HG03442 (cell line): ENCODE results near the gene FGD3.
"Not testable (repeated sequence)": the region's sequence is repeated elsewhere in the genome, so short reads cannot be mapped to it uniquely, and the experiment has no call there.

Experiments used
- ATAC-seq: cut with Tn5 transposase; IDR thresholded peaks from one replicate; pipeline ENCODE4 v1.9.1; 2021; ENCODE audit warnings: mild to moderate bottlenecking, moderate library complexity; ENCODE audit not compliant: unreplicated experiment

FGD3 gene, protein sequence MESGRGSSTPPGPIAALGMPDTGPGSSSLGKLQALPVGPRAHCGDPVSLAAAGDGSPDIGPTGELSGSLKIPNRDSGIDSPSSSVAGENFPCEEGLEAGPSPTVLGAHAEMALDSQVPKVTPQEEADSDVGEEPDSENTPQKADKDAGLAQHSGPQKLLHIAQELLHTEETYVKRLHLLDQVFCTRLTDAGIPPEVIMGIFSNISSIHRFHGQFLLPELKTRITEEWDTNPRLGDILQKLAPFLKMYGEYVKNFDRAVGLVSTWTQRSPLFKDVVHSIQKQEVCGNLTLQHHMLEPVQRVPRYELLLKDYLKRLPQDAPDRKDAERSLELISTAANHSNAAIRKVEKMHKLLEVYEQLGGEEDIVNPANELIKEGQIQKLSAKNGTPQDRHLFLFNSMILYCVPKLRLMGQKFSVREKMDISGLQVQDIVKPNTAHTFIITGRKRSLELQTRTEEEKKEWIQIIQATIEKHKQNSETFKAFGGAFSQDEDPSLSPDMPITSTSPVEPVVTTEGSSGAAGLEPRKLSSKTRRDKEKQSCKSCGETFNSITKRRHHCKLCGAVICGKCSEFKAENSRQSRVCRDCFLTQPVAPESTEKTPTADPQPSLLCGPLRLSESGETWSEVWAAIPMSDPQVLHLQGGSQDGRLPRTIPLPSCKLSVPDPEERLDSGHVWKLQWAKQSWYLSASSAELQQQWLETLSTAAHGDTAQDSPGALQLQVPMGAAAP

DNA sequence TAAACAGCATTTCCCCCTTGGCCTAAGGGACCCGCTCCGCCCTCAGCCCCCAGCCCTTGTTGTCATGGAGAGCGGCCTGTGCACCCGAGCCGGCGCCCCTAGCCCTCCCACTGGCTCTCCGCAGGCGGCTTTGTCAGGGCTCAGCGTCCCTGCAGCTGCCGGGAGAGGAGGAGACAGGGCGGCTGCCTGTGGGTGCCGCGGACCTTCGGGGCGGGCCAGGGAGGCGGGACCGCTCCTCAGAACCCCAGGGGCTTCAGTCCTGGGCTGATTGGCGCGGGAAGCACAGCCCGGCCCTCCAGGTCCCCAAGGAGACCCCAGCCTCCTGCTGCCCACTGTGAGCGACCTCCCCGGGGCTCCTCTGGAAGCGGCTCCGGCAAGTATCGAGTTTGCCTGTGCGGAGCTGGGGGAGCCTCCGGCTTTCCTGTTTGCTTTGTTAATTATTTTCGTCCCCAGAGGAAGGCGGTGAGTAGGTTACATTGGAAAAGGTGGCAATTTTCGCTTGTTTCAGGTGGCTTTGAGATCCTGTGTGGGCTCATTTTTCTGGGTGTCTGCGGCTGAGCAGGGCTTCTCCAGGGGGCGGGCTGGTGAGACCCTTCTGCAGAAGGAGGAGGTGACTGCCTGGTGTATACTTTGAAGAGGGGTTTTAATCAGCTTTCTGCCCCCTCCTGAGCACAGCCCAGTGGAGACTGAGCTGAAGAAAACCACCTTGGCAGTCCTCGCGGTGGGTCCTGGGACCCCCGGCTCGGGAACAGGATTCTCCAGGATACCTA is at the start of gene FGD3:
Gene FGD3 (plus strand): TSS at position 256 of the 770 bp plus-strand sequence. CDS start 28,734 bp downstream, outside the sequence.
- no peak for ATAC-seq

DNA sequence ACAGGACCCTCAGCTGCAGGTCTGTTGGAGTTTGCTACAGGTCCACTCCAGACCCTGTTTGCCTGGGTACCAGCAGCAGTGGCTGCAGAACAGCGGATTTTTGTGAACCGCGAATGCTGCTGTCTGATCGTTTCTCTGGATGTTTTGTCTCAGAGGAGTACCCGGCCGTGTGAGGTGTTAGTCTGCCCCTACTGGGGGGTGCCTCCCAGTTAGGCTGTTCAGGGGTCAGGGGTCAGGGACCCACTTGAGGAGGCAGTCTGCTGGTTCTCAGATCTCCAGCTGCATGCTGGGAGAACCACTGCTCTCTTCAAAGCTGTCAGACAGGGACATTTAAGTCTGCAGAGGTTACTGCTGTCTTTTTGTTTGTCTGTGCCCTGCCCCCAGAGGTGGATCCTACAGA is 42.2 kb upstream of the FGD3 start:
- not testable (repeated sequence) for ATAC-seq

DNA sequence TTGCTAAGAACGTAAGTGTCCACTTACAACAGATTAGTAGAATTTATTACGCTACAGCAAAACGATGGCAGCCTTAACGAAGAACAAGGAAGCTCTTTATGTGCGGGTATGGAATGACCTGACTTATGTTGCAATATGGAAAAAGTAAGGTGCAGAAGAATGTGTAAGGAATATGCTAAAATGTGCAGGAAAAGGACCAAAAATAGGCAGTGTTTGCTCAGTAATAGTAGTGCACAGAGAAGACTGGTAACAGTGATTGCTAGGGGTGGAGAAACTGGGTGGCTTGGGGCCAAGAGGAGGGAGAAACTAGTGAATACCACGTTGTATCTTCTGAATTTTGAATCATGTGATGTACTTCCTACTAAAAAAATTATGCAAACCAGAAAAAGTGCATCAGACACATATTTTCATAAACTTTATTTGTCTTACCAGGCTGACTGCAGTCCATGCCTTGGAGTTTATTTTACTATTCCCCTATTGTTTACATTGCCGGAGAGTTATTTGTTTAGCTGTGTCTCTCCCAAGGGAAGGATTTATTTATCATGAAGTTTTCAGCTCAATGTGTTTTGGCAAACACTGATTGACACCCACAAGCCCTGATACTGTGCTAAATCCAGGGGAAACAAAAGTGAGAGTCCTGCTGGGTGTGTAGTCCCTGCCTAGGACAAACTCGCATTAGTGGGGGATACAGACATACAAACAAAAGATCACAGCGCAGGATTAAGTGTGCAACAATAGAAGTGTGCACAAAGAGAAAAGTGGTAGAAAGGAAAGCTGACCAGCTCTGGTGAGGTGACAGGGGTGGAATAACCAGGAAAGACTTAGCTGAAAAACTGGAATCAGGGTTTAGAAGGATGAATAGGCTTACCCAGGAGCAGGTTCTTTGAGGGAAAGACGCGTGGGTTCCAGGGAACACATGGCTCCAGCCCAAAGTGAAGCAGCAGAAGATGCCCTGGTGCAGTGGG is 35.5 kb upstream of the FGD3 start:
- ATAC-seq: no peak

DNA sequence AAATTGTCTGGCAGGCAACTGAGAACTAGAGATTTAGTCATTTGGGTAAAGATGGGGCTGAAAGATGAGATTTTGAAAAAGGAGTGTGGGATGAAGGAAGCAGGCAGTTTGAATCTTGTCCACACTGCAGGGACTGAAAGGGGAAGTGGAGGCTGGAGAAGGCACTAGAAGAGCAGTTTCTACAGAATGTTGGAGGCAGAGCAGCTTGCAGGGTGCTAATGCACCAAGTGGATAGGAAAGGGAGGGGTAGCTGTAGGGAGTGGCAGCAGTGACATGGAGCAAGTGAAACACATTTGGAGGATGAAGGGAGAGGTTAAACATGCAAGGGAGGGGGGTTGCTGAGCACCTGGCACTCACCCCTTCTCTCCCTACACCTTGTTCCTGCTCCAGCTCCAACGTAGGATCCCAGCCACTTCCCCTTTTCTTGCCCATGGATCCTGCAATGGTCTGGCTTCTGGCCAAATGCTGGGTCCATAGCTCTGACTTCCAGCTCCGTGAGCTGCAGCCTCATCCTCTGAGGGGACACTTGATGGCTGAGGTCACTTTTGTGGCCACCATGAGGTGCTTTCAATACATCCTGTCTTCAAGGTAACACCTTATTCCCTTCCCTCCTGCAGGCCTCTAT is 30.0 kb upstream of the FGD3 start:
- ATAC-seq: no peak

DNA sequence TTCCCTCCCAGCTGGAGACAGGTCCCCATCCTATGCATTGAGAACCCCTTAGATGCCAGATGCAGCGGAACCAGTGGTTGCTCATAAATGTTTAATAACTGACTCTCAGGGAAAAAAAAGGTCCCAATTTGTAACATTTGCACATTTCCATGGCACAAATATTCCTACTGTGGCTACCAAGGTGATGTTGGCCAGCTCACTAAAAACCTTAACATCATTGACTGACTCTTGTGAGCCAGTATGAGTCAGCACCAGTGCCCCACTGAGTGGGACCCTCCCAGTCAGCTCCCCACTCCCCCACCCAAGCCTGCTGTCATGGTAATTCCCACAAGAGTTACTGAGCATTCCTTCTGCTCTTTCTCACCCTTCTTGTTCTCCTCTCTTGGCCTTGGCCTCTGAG is 26.9 kb upstream of the FGD3 start:
- ATAC-seq: no peak

DNA sequence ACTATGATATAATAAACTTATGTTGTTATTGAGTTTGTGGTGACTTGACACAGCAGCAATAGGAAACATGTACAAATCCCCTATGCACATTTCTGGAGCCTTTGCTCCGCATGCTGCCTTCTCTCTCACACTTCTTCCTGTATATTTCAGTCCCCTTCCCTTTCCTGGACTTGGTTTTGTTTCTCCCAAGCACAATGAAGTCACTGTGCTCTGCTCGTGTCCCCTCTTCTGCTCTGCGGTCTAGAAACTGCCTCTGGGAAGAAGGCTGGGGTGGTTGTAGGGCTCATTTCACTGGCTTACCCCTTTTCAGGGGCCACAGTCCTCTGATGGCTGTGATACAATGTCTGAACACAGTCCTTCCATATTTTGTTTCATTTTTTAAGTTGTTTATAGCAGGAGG is 15.7 kb upstream of the FGD3 start:
- no peak for ATAC-seq

DNA sequence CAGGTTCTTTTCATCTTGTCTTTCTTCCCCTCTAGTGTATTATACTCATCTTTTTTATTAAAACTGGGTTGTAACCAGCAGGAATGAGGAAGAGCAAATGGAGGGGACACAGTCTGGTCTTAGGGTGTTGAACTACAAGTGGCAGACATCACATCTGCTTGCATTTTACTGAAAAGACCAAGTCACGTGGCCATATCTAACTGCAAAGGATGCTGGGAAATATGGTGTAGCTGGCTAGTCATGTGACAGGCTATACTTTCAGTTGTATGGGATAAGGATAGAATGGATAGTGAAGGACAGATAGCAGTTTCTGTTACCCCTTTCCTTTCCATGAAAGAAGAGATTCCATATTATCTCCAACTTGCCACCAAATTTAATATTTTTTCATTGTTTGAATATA is 13.0 kb upstream of the FGD3 start:
- ATAC-seq: no peak

DNA sequence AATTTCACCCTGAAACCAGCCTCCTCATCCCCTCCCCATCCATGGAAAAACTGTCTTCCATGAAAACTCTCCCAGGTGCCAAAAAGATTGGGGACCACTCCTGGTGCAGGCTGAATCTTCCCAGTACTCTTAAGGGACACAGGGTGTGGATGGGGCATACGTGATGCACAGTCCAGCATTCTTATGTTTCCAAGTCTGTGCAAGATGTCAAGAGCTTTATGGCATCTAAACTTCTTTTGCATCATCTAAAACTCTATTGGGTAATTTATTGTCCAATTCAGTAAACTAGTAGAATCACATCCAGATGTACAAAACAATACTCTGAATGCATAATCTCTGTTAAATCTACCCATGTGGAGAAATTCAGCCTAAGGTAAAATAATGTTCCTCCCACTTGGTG is 9.3 kb upstream of the FGD3 start:
- ATAC-seq: no peak

DNA sequence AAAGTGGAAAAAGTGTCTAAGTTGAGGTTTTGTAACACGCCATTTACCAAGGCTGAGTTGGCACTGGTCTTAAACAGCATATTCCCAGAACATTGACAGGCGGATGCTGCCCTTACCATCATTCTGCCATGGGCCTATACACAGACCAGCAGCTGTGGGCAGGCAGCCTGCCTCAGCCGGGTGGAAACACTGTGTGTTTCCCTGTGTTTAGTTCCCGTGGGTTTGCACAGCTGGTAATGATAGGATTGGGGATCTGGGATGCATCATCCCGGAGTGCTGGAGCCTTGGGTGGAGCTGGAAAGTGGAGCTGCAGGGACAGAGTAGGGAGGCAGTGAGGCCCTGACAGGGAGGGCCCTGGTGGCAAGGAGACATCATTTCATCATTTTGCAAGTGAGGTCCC is 5.5 kb upstream of the FGD3 start:
- no peak for ATAC-seq

DNA sequence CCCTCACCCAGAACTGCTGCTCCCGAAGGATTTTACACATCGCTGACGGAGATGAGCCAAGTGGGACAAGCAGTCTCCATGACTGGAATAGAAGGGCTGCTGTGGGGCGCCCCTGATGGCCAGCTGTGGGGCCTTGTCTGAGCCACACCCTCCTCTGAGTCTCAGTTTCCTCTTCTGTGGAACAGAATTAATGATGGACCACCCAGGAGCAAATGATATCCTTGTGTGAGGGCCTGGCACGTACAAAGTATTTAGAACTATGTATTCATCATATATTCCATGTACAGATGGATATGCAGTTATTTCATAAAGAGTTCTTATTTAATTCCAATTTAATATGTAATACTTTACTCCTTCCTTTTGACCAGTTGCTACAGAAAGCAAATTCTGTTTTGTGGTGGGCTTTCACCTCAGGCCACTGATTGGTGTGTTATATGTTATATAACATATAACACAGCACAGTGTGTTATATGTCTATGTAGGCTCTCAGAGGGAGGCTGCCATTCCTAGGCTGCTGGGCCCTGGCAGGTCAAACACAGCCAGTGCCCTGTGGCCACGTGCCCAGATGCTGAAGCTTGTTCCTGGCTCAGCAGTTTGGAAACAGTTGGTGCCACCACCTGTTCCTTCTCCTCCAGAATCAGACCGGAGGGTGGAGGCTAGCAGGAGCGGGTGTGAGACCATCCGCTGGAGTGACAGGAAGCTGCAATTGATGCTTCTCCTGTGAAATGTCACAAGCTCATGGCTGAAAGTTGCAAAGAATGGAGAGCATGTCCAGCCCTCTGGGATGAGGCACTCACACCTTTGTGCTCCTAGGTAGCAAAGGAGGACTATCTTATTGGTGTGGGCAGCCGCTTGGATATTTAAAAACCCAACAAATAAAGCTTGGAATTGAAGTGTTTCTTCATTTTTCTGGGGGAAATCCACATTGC is 4.4 kb upstream of the FGD3 start:
- ATAC-seq: no peak

DNA sequence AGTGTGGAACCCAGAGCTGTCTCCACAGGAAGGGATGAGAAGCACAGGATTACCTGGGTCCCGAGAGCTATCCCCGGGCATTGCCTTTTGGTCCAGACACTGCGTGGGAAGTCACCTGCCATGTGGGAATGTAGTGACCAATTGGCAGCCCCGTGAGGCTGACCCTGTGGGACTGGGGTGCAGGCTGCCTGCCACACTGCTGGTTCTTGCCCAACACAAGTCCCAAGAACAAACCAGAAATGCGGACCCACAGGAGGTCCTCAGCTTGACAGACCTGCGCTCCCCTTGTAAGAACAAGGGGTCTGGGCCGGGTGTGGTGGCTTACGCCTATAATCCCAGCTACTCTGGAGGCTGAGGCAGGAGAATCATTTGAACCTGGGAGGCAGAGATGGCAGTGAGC is 2.4 kb upstream of the FGD3 start:
- no peak for ATAC-seq

DNA sequence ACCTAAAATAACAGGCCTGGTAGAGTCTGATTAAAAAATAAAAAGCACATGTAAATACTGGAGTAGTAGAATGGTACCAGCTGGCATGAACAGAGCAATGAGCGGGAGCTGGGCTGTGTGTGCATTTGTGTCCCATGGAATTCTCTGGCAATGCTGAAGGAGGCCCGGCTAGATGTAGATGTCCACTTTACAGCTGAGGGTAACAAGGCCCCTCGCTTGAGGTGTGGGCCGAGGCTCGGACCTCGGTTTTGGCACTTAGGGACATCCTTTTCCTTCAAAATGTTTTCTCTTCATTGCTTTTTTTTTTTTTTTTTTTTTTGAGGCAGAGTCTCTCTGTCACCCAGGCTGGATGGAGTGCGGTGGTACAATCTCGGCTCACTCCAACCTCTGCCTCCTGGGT is 1.5 kb upstream of the FGD3 start:
- no peak for ATAC-seq

DNA sequence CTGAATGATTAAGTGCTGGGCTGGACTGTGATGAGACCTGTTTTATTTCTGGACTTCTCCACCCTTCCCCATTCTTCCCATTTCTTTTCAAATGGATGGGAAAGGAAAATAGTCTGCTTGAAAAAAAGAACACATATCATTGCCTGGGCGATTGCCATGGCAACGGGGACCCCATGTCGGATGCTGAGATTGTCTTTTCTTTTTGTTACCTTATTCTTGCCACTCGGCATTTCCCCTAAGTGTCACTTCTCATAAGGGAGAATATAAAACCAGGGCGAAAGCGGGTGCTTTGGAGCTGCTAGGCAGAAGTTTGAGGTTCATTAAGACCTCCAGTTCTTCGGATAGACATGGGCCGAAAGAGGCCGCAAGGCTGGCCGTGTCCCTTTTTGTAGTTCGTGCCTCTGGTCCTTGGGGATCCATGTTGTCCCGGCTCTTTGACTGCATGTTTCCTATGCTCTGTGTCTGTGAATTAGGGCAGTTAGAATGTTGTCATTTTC is 763 bp downstream of the FGD3 start:
- no peak for ATAC-seq

DNA sequence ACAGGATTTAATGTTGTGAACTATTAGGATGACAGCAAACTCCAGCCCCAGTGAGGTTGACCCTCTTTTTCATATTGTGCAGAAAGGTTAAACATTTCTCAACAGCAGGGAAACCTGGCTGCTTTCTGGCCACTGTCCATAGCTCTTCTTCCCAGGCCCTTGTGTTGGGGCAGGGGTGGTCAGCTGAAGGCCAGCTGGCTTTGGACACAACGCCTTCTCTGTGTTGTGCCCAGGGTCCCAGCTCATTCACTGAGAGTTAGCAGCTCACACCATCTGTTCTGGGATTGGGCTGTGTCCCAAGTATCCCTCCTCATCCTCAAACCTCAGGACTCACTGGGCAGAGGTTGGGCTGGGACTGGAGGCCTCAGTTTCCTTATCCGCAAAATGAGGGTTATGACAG is 1.3 kb downstream of the FGD3 start:
- ATAC-seq: no peak

DNA sequence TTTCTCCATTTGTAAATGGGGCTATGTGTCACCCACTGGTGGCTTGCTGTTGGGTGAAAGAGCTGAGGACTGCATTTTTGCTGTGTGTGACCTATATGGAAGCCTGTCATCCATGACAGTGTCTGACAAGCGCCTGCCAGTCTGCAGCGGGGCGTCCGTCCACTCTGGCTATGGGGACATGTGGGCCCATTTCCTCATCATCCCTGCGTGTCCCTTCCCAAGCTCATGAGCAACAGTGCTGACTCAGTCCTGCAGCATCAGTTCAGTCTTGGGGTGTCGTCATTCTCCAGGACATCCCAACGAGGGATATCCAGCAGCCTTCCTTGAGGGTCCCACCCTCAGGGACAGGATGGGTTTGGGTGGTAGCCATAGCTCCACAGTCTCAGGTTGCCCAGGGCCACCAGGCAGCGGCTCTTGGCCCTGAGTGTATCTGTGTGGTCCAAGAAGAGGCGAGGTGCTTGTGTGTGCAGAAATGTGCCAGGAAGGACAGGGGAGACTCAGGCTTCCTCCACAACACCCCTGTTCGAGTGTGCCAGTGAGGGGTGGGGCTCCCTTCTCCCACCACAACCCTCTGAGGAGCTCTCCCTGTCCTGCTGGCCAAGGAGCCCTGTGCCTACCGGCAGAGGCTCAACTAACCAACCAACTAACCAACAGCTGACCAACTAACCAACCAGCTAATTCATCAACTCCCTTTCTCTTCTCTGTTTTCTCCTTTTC is 2.1 kb downstream of the FGD3 start:
- no peak for ATAC-seq

DNA sequence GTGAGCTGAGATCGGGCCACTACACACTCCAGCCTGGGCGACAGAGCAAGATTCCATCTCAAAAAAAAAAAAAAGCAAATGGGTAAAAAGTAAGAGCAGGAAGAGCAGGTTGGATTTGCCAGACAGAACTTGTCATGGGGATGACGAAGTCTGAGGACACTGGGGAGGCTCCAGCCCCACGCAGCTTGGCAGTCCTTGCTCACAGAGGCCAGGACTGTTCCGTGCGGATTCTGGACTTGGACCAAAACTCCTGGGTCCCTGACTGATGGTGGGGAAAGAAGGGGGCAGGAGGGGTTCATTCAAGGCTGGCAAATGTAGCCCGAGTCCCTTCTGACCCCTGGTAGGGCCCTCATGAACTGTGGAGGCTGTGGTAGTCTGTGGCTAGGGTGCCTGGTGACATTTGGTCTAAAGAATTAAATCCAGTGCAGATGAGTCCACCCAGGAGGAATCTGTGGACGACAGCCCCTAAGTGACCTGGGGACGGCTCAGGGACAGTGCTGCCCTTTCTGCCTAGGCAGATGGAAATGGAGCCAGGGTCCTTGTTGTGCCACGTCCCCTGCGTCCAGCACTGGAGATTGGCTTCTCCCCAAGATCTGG is 3.1 kb downstream of the FGD3 start:
- ATAC-seq: no peak

DNA sequence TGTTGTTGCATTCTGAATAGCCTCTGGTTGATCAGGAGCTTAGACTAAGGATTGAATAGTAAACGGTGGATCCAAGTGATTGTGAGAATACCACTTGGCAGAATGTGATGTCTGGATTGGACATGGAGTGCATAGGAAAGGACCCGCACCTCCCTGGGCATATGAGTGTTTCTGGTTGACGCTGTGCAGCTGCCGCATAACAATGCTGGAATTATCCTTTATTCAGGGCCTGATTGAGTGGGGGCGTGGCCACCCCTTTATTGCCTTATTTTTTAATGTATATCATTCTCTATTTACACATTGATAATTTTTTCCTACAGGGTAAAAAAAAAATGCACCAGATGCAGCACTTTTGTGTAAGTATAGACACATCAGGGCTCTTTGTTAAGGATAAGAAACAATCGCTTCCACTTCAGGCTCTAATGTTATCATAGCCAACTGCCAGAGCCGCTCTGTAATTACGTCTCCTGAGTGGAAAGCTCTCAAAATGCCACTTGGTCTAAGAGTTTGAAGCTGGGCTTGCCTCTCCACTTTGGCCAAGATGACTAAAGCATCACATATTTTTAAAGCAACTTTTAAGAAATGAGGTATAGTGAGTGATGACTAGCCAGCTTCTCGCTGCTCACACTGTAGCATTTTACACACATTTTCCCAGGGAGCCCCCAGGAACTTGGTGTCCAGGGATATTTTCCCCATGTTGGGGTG is 5.7 kb downstream of the FGD3 start:
- no peak for ATAC-seq
